Measurements from ENCODE around the gene DYNLL2. TPM values are rescaled to one million over a fixed set of nuclear protein-coding genes. Genes with fewer than 3 reads are reported as not detected.
"Not testable (repeated sequence)": the region's sequence is repeated elsewhere in the genome, so short reads cannot be mapped to it uniquely, and the experiment has no call there.

DYNLL2 gene
- 16.1 TPM for total RNA-seq

GRCh38 chr17:58082870-58083490 is at the start of gene DYNLL2:
DYNLL2 (plus strand) TSS chr17:58083419; CDS start chr17:58087091, 3,672 bp downstream.
- peak; percentile 90 for DNase-seq

GRCh38 chr17:58039975-58040374 is 43.2 kb upstream of the DYNLL2 start:
- DNase-seq, result no peak

GRCh38 chr17:58040386-58040785 is 42.8 kb upstream of the DYNLL2 start:
- no peak for DNase-seq

GRCh38 chr17:58041161-58041560 is 42.1 kb upstream of the DYNLL2 start:
- DNase-seq, result no peak

GRCh38 chr17:58043221-58044181 is 39.7 kb upstream of the DYNLL2 start:
- DNase-seq, result no peak

GRCh38 chr17:58044256-58044655 is 39.0 kb upstream of the DYNLL2 start:
- DNase-seq, result not testable (repeated sequence)

- DNase-seq, result peak; percentile 26
Measured at GRCh38 chr17:58046239-58047094, 36.8 kb upstream of the DYNLL2 start.

GRCh38 chr17:58047376-58048150 is 35.7 kb upstream of the DYNLL2 start:
- peak; percentile 37 for DNase-seq

GRCh38 chr17:58049533-58049932 is 33.7 kb upstream of the DYNLL2 start:
- no peak for DNase-seq

GRCh38 chr17:58050966-58051365 is 32.3 kb upstream of the DYNLL2 start:
- peak; percentile 65 for DNase-seq

GRCh38 chr17:58051468-58051867 is 31.8 kb upstream of the DYNLL2 start:
- DNase-seq, result no peak

GRCh38 chr17:58052407-58052806 is 30.8 kb upstream of the DYNLL2 start:
- DNase-seq, result no peak

- DNase-seq, result no peak
Measured at GRCh38 chr17:58052945-58053715, 30.1 kb upstream of the DYNLL2 start.

GRCh38 chr17:58054641-58055040 is 28.6 kb upstream of the DYNLL2 start:
- no peak for DNase-seq

- no peak for DNase-seq
Measured at GRCh38 chr17:58056476-58056875, 26.7 kb upstream of the DYNLL2 start.

GRCh38 chr17:58059141-58059540 is 24.1 kb upstream of the DYNLL2 start:
- peak; percentile 36 for DNase-seq

- peak; percentile 14 for DNase-seq
Measured at GRCh38 chr17:58060596-58061191, 22.5 kb upstream of the DYNLL2 start.

GRCh38 chr17:58061672-58062071 is 21.5 kb upstream of the DYNLL2 start:
- no peak for DNase-seq

- DNase-seq, result no peak
Measured at GRCh38 chr17:58065238-58065637, 18.0 kb upstream of the DYNLL2 start.

- no peak for DNase-seq
Measured at GRCh38 chr17:58066401-58066800, 16.8 kb upstream of the DYNLL2 start.

Data from skin of body (tissue), 2 donors.